Measurements from ENCODE around the gene STIMATE. TPM values are rescaled to one million over a fixed set of nuclear protein-coding genes. Genes with fewer than 3 reads are reported as not detected.

Gene STIMATE
- polyA plus RNA-seq, 1 of the 3 experiments (the other 2 are of a cell fraction) = 9.3 TPM

DNA sequence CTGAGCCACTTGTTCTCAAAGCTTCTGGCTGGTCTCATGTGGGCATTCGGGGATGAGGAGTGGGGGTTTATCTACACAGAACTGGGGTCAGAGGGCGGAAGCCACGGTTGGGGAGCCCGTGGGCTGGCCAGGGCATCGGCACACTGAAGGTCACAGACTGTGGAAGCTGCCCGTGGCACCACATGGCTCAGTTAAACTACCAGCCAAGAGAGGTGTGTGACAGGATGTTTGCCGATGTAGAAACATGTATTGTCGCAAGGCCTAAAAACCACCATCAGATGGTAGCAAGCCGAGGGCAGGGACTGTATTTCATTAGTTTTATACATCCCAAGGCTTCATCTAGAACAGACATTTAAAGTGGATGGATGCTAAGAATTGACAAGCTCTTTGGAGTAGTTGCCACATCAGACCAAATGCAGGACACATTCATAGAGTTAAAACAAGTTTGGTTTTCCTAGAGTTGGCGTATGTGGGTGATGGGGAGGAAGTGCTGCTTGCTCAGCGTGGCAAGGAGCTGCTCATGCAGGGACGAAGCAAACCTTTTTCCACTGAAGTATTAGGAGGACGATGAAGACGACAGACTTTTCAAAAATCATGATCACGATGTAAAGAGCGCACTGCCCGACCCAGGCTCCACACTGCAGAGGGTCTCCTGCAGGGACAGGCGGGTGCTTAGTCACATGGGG lies 52.9 kb downstream of the STIMATE start:
- H4K20me1 ChIP-seq (ENCODE audit: insufficient read depth) = peaks cover 3% of the 10 kb centered on the region; the same call in 1 of the 2 replicates
- H3K9ac ChIP-seq = no peak overlapping the region
- CTCF ChIA-PET = interaction anchor here (1.9 kb wide), 1 partner anchor 91 kb away, joined by 4 read pairs; no protein-coding TSS in a partner anchor
- WGBS (ENCODE audit: low lambda C conversion rate) = 92% methylated on average over 16 of the region's 18 CpGs
- no peaks in the 10 kb centered on the region for H3K9me3 ChIP-seq
- H3K79me2 ChIP-seq (ENCODE audit: insufficient read depth) = no peaks in the 10 kb centered on the region
- no peak overlapping the region for H2AFZ ChIP-seq (ENCODE audit: low read depth)
- H3F3A ChIP-seq (replicated peaks; ENCODE audit: insufficient read depth) = no peaks in the 10 kb centered on the region
- H3K4me3 ChIP-seq (ENCODE audit: low read depth in 2 of 2, low read length in 1 of 2) = no peak overlapping the region
- TF ChIP-seq REST (IDR thresholded peaks at IDR 0.05; ENCODE audit: low read depth, low read length) = no peak
- no peaks in the 10 kb centered on the region for H3K9me2 ChIP-seq
- H3K27me3 ChIP-seq (ENCODE audit: insufficient read depth) = no peaks in the 10 kb centered on the region
- DNase-seq = no peak
- H3K36me3 ChIP-seq (replicated peaks in 1 of 2; ENCODE audit: control insufficient read depth in 1 of 2, insufficient read depth in 2 of 2, low read length in 1 of 2) = peaks cover 0 to 31% of the 10 kb centered on the region in 2 experiments
- POLR2A ChIA-PET = no interaction called here
- H3K4me2 ChIP-seq = no peak overlapping the region
- no peak overlapping the region for H3K27ac ChIP-seq (ENCODE audit: low read depth in 2 of 2, low read length in 1 of 2)
- H3K4me1 ChIP-seq (ENCODE audit: control insufficient read depth in 1 of 2, insufficient read depth in 2 of 2, low read depth in 1 of 2, low read length in 1 of 2) = no peaks in the 10 kb centered on the region

- no peak overlapping the region for H3K4me3 ChIP-seq (ENCODE audit: low read depth in 2 of 2, low read length in 1 of 2)
- H3K79me2 ChIP-seq (ENCODE audit: insufficient read depth) = no peaks in the 10 kb centered on the region
- DNase-seq = no peak
- H3K9me3 ChIP-seq = no peaks in the 10 kb centered on the region
- no peaks in the 10 kb centered on the region for H3K9me2 ChIP-seq
- H2AFZ ChIP-seq (ENCODE audit: low read depth) = no peak overlapping the region
- no peak for TF ChIP-seq MXI1 (IDR thresholded peaks at IDR 0.05; ENCODE audit: low read depth, low read length)
- no peak for TF ChIP-seq JUND (IDR thresholded peaks at IDR 0.05)
- TF ChIP-seq NRF1 (IDR thresholded peaks at IDR 0.05; ENCODE audit: low read depth, low read length) = no peak
- H3F3A ChIP-seq (replicated peaks; ENCODE audit: insufficient read depth) = no peaks in the 10 kb centered on the region
- H3K27me3 ChIP-seq (ENCODE audit: insufficient read depth) = no peaks in the 10 kb centered on the region
- 100% methylated on average over 1 of the region's 2 CpGs for WGBS (ENCODE audit: low lambda C conversion rate)
- POLR2A ChIA-PET = no interaction called here
- H4K20me1 ChIP-seq (ENCODE audit: insufficient read depth) = peaks cover 3% of the 10 kb centered on the region; the same call in 1 of the 2 replicates
- no peaks in the 10 kb centered on the region for H3K4me1 ChIP-seq (ENCODE audit: control insufficient read depth in 1 of 2, insufficient read depth in 2 of 2, low read depth in 1 of 2, low read length in 1 of 2)
- H3K36me3 ChIP-seq (replicated peaks in 1 of 2; ENCODE audit: control insufficient read depth in 1 of 2, insufficient read depth in 2 of 2, low read length in 1 of 2) = peaks cover 0 to 27% of the 10 kb centered on the region in 2 experiments
- no peak overlapping the region for H3K9ac ChIP-seq
- no peak overlapping the region for H3K4me2 ChIP-seq
- CTCF ChIA-PET = interaction anchor here (0.8 to 1.9 kb wide), 2 partner anchors 9 to 91 kb away, joined by 3 to 4 read pairs; no protein-coding TSS in a partner anchor
- no peak overlapping the region for H3K27ac ChIP-seq (ENCODE audit: low read depth in 2 of 2, low read length in 1 of 2)
Measured at GRCh38 chr3:52843881-52844280, 53.5 kb downstream of the STIMATE start.

DNA sequence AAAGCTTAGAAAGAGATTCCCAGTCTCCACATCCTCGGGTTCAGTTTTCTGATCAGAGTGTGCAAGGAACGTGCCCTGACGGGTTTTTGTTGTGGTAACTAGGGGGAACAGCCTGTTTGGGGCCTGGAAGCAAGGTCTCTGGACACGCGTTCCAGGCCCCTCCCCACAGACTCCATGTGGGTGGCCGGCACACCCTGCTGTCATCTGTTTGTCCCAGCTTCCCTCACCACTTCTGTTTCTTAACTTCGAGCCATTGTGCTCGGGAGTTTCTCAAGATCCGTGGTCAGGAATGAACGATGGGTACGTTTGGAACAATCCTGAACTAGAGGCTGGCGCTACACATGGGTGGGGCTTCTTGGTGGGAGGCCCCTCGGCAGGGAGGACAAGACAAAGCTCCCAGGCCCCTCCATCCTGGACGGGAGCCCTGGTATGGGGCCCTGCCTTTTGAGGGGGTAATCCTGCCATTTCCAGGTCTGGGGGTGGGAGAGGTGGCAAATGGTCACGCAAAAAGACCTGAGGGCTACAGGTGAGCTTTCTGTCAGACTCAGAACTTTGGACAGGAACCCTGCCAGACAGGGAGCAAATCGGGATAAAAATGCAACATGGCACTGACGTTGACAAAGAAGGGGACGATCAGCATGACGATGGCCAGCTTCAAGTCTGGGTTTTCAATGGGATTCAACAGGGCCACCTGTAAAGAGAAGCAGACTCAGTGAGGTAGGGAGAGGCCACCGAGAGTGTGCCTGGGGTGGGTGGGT lies 54.1 kb downstream of the STIMATE start:
- Histone ChIP-seq H3K79me2 (ENCODE audit: insufficient read depth) (no peaks in the 10 kb centered on the region), H3K4me1 (ENCODE audit: control insufficient read depth in 1 of 2, insufficient read depth in 2 of 2, low read depth in 1 of 2, low read length in 1 of 2) (no peaks in the 10 kb centered on the region), H2AFZ (ENCODE audit: low read depth) (no peak overlapping the region), H3K9me2 (no peaks in the 10 kb centered on the region), H3K4me2 (no peak overlapping the region), H3K27ac (ENCODE audit: low read depth in 2 of 2, low read length in 1 of 2) (no peak overlapping the region), H3K9me3 (no peaks in the 10 kb centered on the region), H3F3A (replicated peaks; ENCODE audit: insufficient read depth) (no peaks in the 10 kb centered on the region), H3K9ac (no peak overlapping the region), H3K27me3 (ENCODE audit: insufficient read depth) (no peaks in the 10 kb centered on the region), H3K4me3 (ENCODE audit: low read depth in 2 of 2, low read length in 1 of 2) (no peak overlapping the region), H3K36me3 (replicated peaks in 1 of 2; ENCODE audit: control insufficient read depth in 1 of 2, insufficient read depth in 2 of 2, low read length in 1 of 2) (peaks cover 0 to 23% of the 10 kb centered on the region in 2 experiments), H4K20me1 (ENCODE audit: insufficient read depth) (peaks cover under 1% of the 10 kb centered on the region; the same call in 1 of the 2 replicates)
- 87% methylated on average over 16 of the region's 20 CpGs for WGBS (ENCODE audit: low lambda C conversion rate)
- CTCF ChIA-PET = interaction anchor here (0.6 to 1.9 kb wide), 5 partner anchors 7 to 353 kb away, joined by 3 to 4 read pairs (median 3); no protein-coding TSS in a partner anchor
- POLR2A ChIA-PET = no interaction called here
- DNase-seq = no peak
- TF ChIP-seq TCF12 (IDR thresholded peaks at IDR 0.05) (no peak), CHD2 (IDR thresholded peaks at IDR 0.05; ENCODE audit: low read length, partially characterized antibody) (no peak), FOXM1 (IDR thresholded peaks at IDR 0.05; ENCODE audit: low read depth) (no peak), POLR2AphosphoS5 (IDR thresholded peaks at IDR 0.05; ENCODE audit: low read depth, low read length) (no peak), EZH2phosphoT487 (IDR thresholded peaks at IDR 0.05; ENCODE audit: borderline replicate concordance, low read depth) (no peak), RFX5 (IDR thresholded peaks at IDR 0.05; ENCODE audit: low read length) (no peak), GATA2 (CRISPR knock-in tag; IDR thresholded peaks at IDR 0.05) (no peak), CTCF (IDR thresholded peaks at IDR 0.05) (no peak), JUND (IDR thresholded peaks at IDR 0.05) (no peak), ELF1 (IDR thresholded peaks at IDR 0.05) (no peak)
- TF ChIP-seq, protein P1, sequence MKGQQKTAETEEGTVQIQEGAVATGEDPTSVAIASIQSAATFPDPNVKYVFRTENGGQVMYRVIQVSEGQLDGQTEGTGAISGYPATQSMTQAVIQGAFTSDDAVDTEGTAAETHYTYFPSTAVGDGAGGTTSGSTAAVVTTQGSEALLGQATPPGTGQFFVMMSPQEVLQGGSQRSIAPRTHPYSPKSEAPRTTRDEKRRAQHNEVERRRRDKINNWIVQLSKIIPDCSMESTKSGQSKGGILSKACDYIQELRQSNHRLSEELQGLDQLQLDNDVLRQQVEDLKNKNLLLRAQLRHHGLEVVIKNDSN (IDR thresholded peaks at IDR 0.05; ENCODE audit: borderline replicate concordance, low read depth) = no peak
